HG02571 (cell line): ENCODE results near the gene NOCT.
A peak's percentile ranks its signal among the peaks of the same experiment; 100 is the strongest.
"Not testable (repeated sequence)": the region's sequence is repeated elsewhere in the genome, so short reads cannot be mapped to it uniquely, and the experiment has no call there.

Source experiments
- ATAC-seq: cut with Tn5 transposase; IDR thresholded peaks from one replicate; pipeline ENCODE4 v1.9.1; 2021; ENCODE audit warnings: mild to moderate bottlenecking, moderate library complexity; ENCODE audit not compliant: unreplicated experiment

Gene NOCT

GRCh38 chr4:139044291-139044690, 28.7 kb downstream of the NOCT start:
- ATAC-seq, result no peak

GRCh38 chr4:139048026-139048425, 32.4 kb downstream of the NOCT start:
- ATAC-seq, result no peak

- ATAC-seq, result no peak
Measured at GRCh38 chr4:139050446-139050845, 34.9 kb downstream of the NOCT start.

GRCh38 chr4:139053909-139054308, 38.3 kb downstream of the NOCT start:
- no peak for ATAC-seq

- no peak for ATAC-seq
Measured at GRCh38 chr4:139054791-139055505, 39.4 kb downstream of the NOCT start.

- not testable (repeated sequence) for ATAC-seq
Measured at GRCh38 chr4:139059026-139059425, 43.4 kb downstream of the NOCT start.

GRCh38 chr4:139060591-139060990, 45.0 kb downstream of the NOCT start:
- no peak for ATAC-seq

GRCh38 chr4:139076016-139076744, 60.6 kb downstream of the NOCT start:
- no peak for ATAC-seq

GRCh38 chr4:139077567-139078355, 62.2 kb downstream of the NOCT start:
- no peak for ATAC-seq

- ATAC-seq, result no peak
Measured at GRCh38 chr4:139078926-139079325, 63.3 kb downstream of the NOCT start.

- peak; percentile 85 for ATAC-seq
Measured at GRCh38 chr4:139082750-139083606, 67.4 kb downstream of the NOCT start.

- peak; percentile 37 for ATAC-seq
Measured at GRCh38 chr4:139083607-139083955, 68.0 kb downstream of the NOCT start.

- ATAC-seq, result peak; percentile 49
Measured at GRCh38 chr4:139083956-139084803, 68.6 kb downstream of the NOCT start.

GRCh38 chr4:139084804-139085093, 69.2 kb downstream of the NOCT start:
- ATAC-seq, result no peak

- no peak for ATAC-seq
Measured at GRCh38 chr4:139085141-139085540, 69.6 kb downstream of the NOCT start.

GRCh38 chr4:139092271-139092670, 76.7 kb downstream of the NOCT start:
- no peak for ATAC-seq
